ENCODE data around the gene VKORC1. TPM values are rescaled to one million over a fixed set of nuclear protein-coding genes. Genes with fewer than 3 reads are reported as not detected.

Gene VKORC1
- total and polyA plus RNA-seq, 2 of the 8 experiments (the other 6 are each of a cell fraction or from before 2014, with no cell fraction given), result 84.1 to 483 TPM

GRCh38 chr16:31073970-31074813 lies 20.4 kb downstream of the VKORC1 start, which contains the start of the genes ZNF646 and ZNF668 (continued):
- TF ChIP-seq SRF (IDR thresholded peaks at IDR 0.05; ENCODE audit: low read depth, low read length), result 0 out of 2 replicates have a peak, but pooled peaks have one; percentile 8
- no peak for TF ChIP-seq SP2 (IDR thresholded peaks at IDR 0.05; ENCODE audit: low read length)
- TF ChIP-seq TCF12 (IDR thresholded peaks at IDR 0.05; ENCODE audit: low read depth, low read length), result no peak
- no peak for TF ChIP-seq CTCF (IDR thresholded peaks at IDR 0.05; ENCODE audit: control extremely low read depth in 1 of 3, insufficient read depth in 1 of 3, low read depth in 1 of 3, low read length in 3 of 3)
- peak; percentile 100 for TF ChIP-seq GABPA (IDR thresholded peaks at IDR 0.05; ENCODE audit: borderline replicate concordance, insufficient read depth, low read length)
- peak; percentile 61 for TF ChIP-seq TAF7 (optimal IDR thresholded peaks at IDR 0.05; ENCODE audit: borderline replicate concordance, low read depth, low read length)
- no peak for TF ChIP-seq RXRA (IDR thresholded peaks at IDR 0.05; ENCODE audit: insufficient read depth, low read depth, low read length)
- TF ChIP-seq POLR2AphosphoS5 (IDR thresholded peaks at IDR 0.05; ENCODE audit: low read depth, low read length), result peak; percentile 53
- TF ChIP-seq HDAC6 (IDR thresholded peaks at IDR 0.05; ENCODE audit: low read depth, low read length), result no peak
- peak in 1 of 2 experiments; percentile 82; a peak in 3 of 4 replicates for TF ChIP-seq SIN3A (conservative IDR thresholded peaks at IDR 0.05 in 1 of 2, IDR thresholded peaks at IDR 0.05 in 1 of 2; ENCODE audit: low read depth in 1 of 2, low read length in 2 of 2)
- TF ChIP-seq JUND (IDR thresholded peaks at IDR 0.05; ENCODE audit: low read length), result no peak
- TF ChIP-seq PHF8 (conservative IDR thresholded peaks at IDR 0.05; ENCODE audit: low read depth, low read length), result peak; percentile 96
- no peak for TF ChIP-seq NANOG (IDR thresholded peaks at IDR 0.05; ENCODE audit: insufficient read depth, low read depth, low read length, poor library complexity, severe bottlenecking)
- no peak; a peak in 1 of 4 replicates for TF ChIP-seq HDAC2 (IDR thresholded peaks at IDR 0.05; ENCODE audit: borderline replicate concordance in 1 of 2, low read depth in 2 of 2, low read length in 2 of 2)
